NB4 (cell line): Measurements from ENCODE around the gene STX11.

Source experiments
- CTCF ChIP-seq: IDR thresholded peaks from one replicate; pipeline ENCODE4 v1.5.1; 2012; ENCODE audit warnings: low read depth, low read length
- MAX ChIP-seq: IDR thresholded peaks from 2 replicates; pipeline ENCODE4 v1.6.1; 2011; ENCODE audit warnings: low read depth, low read length
- POLR2A ChIP-seq: IDR thresholded peaks from 2 replicates; pipeline ENCODE4 v1.6.1; 2011; ENCODE audit warnings: mild to moderate bottlenecking; ENCODE audit not compliant: insufficient read length; ENCODE audit errors: extremely low read depth

- TF ChIP-seq CTCF: no peak
- no peak for TF ChIP-seq MAX
- no peak for TF ChIP-seq POLR2A
Observed at GRCh38 chr6:144179237-144179636, 28.9 kb downstream of the STX11 start.
